ENCODE results near the gene RAB27A. TPM values are rescaled to one million over a fixed set of nuclear protein-coding genes. Genes with fewer than 3 reads are reported as not detected.
A peak's percentile ranks its signal among the peaks of the same experiment; 100 is the strongest.

RAB27A gene
- total RNA-seq, 1 donor from 2014 or later = 5.8 TPM

GRCh38 chr15:55197362-55197705, 92.3 kb downstream of the RAB27A start:
- intact Hi-C loops (cut with micrococcal nuclease) = no loop called here
- Histone ChIP-seq H3K9me3 (replicated peaks) (no peaks in the 10 kb centered on the region), H3K27ac (replicated peaks) (peak overlapping the region; percentile 91), H3K27me3 (ENCODE audit: low read depth) (no peaks in the 10 kb centered on the region), H3K4me1 (peaks cover 48% of the 10 kb centered on the region), H3K36me3 (no peaks in the 10 kb centered on the region), H3K4me3 (peak overlapping the region; percentile 75)
- no peak for DNase-seq
- TF ChIP-seq CTCF (IDR thresholded peaks at IDR 0.05; ENCODE audit: borderline replicate concordance) = no peak

GRCh38 chr15:55196458-55197361, 92.9 kb downstream of the RAB27A start, which contains the start of gene RSL24D1:
Gene RSL24D1 (minus strand): TSS chr15:55196941. CDS start chr15:55196890, 51 bp downstream.
- TF ChIP-seq CTCF (IDR thresholded peaks at IDR 0.05; ENCODE audit: borderline replicate concordance) = peak; percentile 51
- Histone ChIP-seq H3K36me3 (peaks cover 6% of the 10 kb centered on the region), H3K9me3 (replicated peaks) (no peaks in the 10 kb centered on the region), H3K27ac (replicated peaks) (peak within 1 kb of the TSS; percentile 91), H3K27me3 (ENCODE audit: low read depth) (no peaks in the 10 kb centered on the region), H3K4me1 (peaks cover 52% of the 10 kb centered on the region), H3K4me3 (peak within 1 kb of the TSS; percentile 75)
- DNase-seq = peak; percentile 95
- intact Hi-C loops (cut with micrococcal nuclease) = no loop called here

GRCh38 chr15:55195996-55196395, 93.6 kb downstream of the RAB27A start:
- Histone ChIP-seq H3K4me1 (peaks cover 52% of the 10 kb centered on the region), H3K27ac (replicated peaks) (peak overlapping the region; percentile 91), H3K27me3 (ENCODE audit: low read depth) (no peaks in the 10 kb centered on the region), H3K9me3 (replicated peaks) (no peaks in the 10 kb centered on the region), H3K36me3 (peaks cover 12% of the 10 kb centered on the region), H3K4me3 (peak overlapping the region; percentile 75)
- TF ChIP-seq CTCF (IDR thresholded peaks at IDR 0.05; ENCODE audit: borderline replicate concordance) = no peak
- DNase-seq = no peak
- intact Hi-C loops (cut with micrococcal nuclease) = no loop called here

GRCh38 chr15:55194256-55194655, 95.4 kb downstream of the RAB27A start:
- intact Hi-C loops (cut with micrococcal nuclease) = no loop called here
- peaks cover 27% of the 10 kb centered on the region for H3K36me3 ChIP-seq
- no peak for TF ChIP-seq CTCF (IDR thresholded peaks at IDR 0.05; ENCODE audit: borderline replicate concordance)

GRCh38 chr15:55186331-55186730, 103.3 kb downstream of the RAB27A start:
- Histone ChIP-seq H3K9me3 (replicated peaks) (no peaks in the 10 kb centered on the region), H3K27me3 (ENCODE audit: low read depth) (no peaks in the 10 kb centered on the region), H3K36me3 (peaks cover 69% of the 10 kb centered on the region), H3K4me1 (peaks cover 8% of the 10 kb centered on the region), H3K4me3 (no peak overlapping the region), H3K27ac (replicated peaks) (no peak overlapping the region)
- DNase-seq = no peak
- TF ChIP-seq CTCF (IDR thresholded peaks at IDR 0.05; ENCODE audit: borderline replicate concordance) = no peak
- intact Hi-C loops (cut with micrococcal nuclease) = no loop called here

More at GRCh38 chr15:55194256-55194655, 95.4 kb downstream of the RAB27A start:
- Histone ChIP-seq H3K4me3 (no peak overlapping the region), H3K27ac (replicated peaks) (no peak overlapping the region), H3K9me3 (replicated peaks) (no peaks in the 10 kb centered on the region), H3K27me3 (ENCODE audit: low read depth) (no peaks in the 10 kb centered on the region), H3K4me1 (peaks cover 52% of the 10 kb centered on the region)
- DNase-seq = no peak

All from left ventricle myocardium inferior (tissue), 1 donor.